ENCODE data around the gene DPF3. TPM values are rescaled to one million over a fixed set of nuclear protein-coding genes. Genes with fewer than 3 reads are reported as not detected.
"Not testable (repeated sequence)": the region's sequence is repeated elsewhere in the genome, so short reads cannot be mapped to it uniquely, and the experiment has no call there.

DPF3 gene
- total RNA-seq, 1 experiment from 2014 or later, result not detected

DNA sequence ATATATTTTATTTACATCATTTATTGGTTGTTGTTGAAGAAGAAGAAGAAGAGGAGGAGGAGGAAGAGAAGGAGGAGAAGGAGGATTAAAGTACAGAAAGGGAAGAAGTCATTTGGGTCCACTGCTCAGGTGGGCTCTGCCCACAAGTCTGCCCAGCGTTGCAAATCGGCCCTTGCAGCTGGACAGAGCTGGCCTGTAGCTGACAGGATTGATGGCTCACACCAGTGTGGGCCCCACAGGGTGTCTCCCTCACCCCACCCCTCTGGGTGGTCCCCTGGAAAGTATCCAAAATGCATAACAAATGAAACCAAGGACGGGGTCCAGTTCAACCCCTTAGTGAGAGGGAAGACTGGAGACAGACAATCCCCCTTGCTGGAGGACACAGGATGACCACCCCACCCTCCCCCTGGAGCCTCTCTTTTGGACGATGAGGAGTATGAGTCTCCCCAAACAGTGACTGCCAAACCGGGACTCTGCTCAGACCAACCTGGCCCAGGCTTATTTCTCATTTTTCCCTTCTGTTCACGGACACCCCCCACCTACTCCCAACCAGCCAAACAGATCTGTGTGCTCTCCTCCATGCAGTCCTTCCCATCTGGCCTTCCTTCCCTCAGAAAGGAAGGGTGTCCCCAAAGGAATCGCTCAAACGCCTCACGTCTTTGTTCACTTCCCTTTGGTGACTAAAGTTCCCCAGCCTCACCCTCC lies 17.7 kb downstream of the DPF3 start:
- Histone ChIP-seq H3K36me3 (ENCODE audit: control insufficient read depth, insufficient read depth, low read length) (no peaks in the 10 kb centered on the region), H3K4me1 (ENCODE audit: control insufficient read depth, insufficient read depth, low read length) (no peaks in the 10 kb centered on the region), H3K27ac (ENCODE audit: low read length) (no peak overlapping the region), H3K4me3 (ENCODE audit: low read depth in 2 of 2, low read length in 2 of 2) (no peak overlapping the region), H3K27me3 (ENCODE audit: control insufficient read depth, insufficient read depth, low read length) (peaks cover 4% of the 10 kb centered on the region), H3K9me3 (ENCODE audit: control insufficient read depth, insufficient read depth, low read depth, low read length) (no peaks in the 10 kb centered on the region)
- in situ Hi-C loops (cut with HindIII; ENCODE audit: low pct_unique_long_range_greater_than_20kb, low sequenced_read_pairs), result no loop called here
- POLR2A ChIA-PET, result no interaction called here
- ATAC-seq (no peak), DNase-seq (ENCODE audit: low read depth, low spot score) (no peak)
- TF ChIP-seq SIN3A (IDR thresholded peaks at IDR 0.05; ENCODE audit: borderline replicate concordance, insufficient read depth, low read depth, low read length) (no peak), TCF7L2 (IDR thresholded peaks at IDR 0.05; ENCODE audit: low read depth, low read length) (no peak), POLR2AphosphoS5 (IDR thresholded peaks at IDR 0.05; ENCODE audit: low read depth, low read length) (no peak)
- TF ChIP-seq, protein P1, sequence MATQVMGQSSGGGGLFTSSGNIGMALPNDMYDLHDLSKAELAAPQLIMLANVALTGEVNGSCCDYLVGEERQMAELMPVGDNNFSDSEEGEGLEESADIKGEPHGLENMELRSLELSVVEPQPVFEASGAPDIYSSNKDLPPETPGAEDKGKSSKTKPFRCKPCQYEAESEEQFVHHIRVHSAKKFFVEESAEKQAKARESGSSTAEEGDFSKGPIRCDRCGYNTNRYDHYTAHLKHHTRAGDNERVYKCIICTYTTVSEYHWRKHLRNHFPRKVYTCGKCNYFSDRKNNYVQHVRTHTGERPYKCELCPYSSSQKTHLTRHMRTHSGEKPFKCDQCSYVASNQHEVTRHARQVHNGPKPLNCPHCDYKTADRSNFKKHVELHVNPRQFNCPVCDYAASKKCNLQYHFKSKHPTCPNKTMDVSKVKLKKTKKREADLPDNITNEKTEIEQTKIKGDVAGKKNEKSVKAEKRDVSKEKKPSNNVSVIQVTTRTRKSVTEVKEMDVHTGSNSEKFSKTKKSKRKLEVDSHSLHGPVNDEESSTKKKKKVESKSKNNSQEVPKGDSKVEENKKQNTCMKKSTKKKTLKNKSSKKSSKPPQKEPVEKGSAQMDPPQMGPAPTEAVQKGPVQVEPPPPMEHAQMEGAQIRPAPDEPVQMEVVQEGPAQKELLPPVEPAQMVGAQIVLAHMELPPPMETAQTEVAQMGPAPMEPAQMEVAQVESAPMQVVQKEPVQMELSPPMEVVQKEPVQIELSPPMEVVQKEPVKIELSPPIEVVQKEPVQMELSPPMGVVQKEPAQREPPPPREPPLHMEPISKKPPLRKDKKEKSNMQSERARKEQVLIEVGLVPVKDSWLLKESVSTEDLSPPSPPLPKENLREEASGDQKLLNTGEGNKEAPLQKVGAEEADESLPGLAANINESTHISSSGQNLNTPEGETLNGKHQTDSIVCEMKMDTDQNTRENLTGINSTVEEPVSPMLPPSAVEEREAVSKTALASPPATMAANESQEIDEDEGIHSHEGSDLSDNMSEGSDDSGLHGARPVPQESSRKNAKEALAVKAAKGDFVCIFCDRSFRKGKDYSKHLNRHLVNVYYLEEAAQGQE (IDR thresholded peaks at IDR 0.05; ENCODE audit: insufficient read depth in 1 of 2, low read depth in 2 of 2, low read length in 1 of 2), result no peak
- TF ChIP-seq, protein P2, sequence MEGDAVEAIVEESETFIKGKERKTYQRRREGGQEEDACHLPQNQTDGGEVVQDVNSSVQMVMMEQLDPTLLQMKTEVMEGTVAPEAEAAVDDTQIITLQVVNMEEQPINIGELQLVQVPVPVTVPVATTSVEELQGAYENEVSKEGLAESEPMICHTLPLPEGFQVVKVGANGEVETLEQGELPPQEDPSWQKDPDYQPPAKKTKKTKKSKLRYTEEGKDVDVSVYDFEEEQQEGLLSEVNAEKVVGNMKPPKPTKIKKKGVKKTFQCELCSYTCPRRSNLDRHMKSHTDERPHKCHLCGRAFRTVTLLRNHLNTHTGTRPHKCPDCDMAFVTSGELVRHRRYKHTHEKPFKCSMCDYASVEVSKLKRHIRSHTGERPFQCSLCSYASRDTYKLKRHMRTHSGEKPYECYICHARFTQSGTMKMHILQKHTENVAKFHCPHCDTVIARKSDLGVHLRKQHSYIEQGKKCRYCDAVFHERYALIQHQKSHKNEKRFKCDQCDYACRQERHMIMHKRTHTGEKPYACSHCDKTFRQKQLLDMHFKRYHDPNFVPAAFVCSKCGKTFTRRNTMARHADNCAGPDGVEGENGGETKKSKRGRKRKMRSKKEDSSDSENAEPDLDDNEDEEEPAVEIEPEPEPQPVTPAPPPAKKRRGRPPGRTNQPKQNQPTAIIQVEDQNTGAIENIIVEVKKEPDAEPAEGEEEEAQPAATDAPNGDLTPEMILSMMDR (IDR thresholded peaks at IDR 0.05), result no peak
- intact Hi-C loops (cut with micrococcal nuclease; ENCODE audit: unreplicated experiment), result no loop called here
- BruUV-seq (replicated peaks), result no TSS peak
- CTCF ChIA-PET, result no interaction called here

DNA sequence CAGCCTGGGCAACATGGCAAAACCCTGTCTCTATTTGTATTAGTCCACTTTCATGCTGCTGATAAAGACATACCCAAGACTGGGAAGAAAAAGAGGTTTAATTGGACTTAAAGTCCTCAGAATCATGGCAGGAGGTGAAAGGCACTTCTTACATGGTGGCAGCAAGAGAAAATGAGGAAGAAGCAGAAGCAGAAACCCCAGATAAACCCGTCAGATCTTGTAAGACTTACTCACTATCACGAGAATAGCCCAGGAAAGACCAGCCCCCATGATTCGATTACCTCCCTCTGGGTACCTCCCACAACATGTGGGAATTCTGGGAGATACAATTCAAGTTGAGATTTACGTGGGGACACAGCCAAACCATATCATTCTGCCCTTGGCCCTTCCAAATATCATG lies 23.0 kb downstream of the DPF3 start:
- intact Hi-C loops (cut with micrococcal nuclease; ENCODE audit: unreplicated experiment); H3K4me1 ChIP-seq (ENCODE audit: control insufficient read depth, insufficient read depth, low read length); H3K27ac ChIP-seq (ENCODE audit: low read length); CTCF ChIA-PET; BruUV-seq (replicated peaks); in situ Hi-C loops (cut with HindIII; ENCODE audit: low pct_unique_long_range_greater_than_20kb, low sequenced_read_pairs); ATAC-seq; DNase-seq (ENCODE audit: low read depth, low spot score); H3K27me3 ChIP-seq (ENCODE audit: control insufficient read depth, insufficient read depth, low read length); H3K36me3 ChIP-seq (ENCODE audit: control insufficient read depth, insufficient read depth, low read length); H3K9me3 ChIP-seq (ENCODE audit: control insufficient read depth, insufficient read depth, low read depth, low read length); H3K4me3 ChIP-seq (ENCODE audit: low read depth in 2 of 2, low read length in 2 of 2): not testable (repeated sequence)
- POLR2A ChIA-PET, result interaction anchor here (0.7 kb wide), 1 partner anchor 22 kb away, joined by 3 read pairs; no protein-coding TSS in a partner anchor
